ENCODE measurements around the gene TMEM184A. TPM values are rescaled to one million over a fixed set of nuclear protein-coding genes. Genes with fewer than 3 reads are reported as not detected.

Gene TMEM184A
- total and polyA plus RNA-seq, 9 donors, result 0.45 to 4.2 (median 0.57) TPM

DNA sequence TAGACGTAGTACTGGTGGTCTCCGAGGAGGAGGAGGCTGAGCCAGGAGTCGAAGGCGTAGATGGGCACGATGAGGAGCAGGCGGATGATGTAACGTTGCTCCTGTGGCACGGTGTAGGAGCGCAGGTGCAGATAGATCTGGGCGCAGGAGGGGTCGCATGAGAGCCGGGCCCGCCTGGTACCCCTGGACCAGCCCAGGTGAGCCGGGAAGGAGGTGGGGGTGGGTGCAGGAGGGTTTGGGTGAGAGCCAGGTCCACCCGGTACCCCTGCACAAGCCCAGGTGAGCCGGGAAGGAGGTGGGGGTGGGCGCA is 5.2 kb downstream of the TMEM184A start:
- DNase-seq, result no peak
- H3K27ac ChIP-seq (ENCODE audit: low read length), result no peak overlapping the region
- peaks cover 10% of the 10 kb centered on the region for H3K4me1 ChIP-seq (ENCODE audit: control insufficient read depth, insufficient read depth, low read length)
- 91% methylated on average over 14 of the region's 17 CpGs for WGBS (ENCODE audit: insufficient coverage)
- H3K36me3 ChIP-seq (ENCODE audit: control insufficient read depth, insufficient read depth, low read length), result no peaks in the 10 kb centered on the region
- no peak overlapping the region for H3K4me3 ChIP-seq (ENCODE audit: low read length)
- H3K9me3 ChIP-seq (replicated peaks; ENCODE audit: control insufficient read depth, low read depth, low read length), result no peaks in the 10 kb centered on the region
- H3K27me3 ChIP-seq (ENCODE audit: control insufficient read depth, insufficient read depth, low read length), result no peaks in the 10 kb centered on the region

DNA sequence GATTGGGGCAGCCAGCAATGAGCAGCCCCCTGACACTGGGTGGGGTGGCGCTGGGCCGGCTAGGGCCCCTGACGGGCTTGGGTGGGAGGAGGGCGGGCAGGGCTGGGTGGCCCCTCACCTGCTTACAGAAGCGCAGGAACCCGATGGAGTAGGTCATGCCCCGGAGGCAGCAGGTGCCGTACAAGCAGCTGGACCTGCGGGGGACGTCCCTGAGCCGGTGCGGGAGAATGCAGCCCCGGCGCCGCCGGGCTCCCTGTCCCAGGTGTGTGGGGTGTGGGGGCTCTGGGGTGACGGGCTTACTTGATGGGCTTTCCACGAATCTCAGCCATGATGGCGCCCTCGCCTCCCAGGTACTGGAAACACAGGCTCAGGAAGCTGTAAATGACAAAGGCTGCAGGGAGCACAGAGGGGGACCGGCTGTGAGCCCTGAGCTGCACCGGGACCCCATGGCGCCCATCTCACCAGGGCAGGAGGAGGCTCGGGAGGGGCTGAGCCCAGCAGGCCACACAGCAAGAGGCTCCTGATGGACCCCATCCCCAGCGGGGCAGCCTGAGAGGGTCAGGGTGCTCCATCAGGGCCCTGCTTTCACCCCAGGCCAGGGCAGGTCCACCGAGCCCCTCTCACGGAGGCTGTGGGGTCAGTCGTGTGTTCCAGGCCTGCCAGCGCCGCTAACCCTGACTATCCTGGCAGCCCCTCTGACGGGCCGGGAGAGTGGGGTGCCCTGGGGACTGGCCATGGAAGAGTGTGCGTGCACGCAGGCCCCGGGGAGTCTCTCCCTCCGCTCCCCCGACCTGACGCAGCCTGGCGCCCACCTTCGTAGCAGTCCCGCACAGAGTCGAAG is 5.8 kb downstream of the TMEM184A start:
- Histone ChIP-seq H3K9me3 (replicated peaks; ENCODE audit: control insufficient read depth, low read depth, low read length) (no peaks in the 10 kb centered on the region), H3K4me1 (ENCODE audit: control insufficient read depth, insufficient read depth, low read length) (peaks cover 5% of the 10 kb centered on the region), H3K27ac (ENCODE audit: low read length) (no peak overlapping the region), H3K27me3 (ENCODE audit: control insufficient read depth, insufficient read depth, low read length) (no peaks in the 10 kb centered on the region), H3K4me3 (ENCODE audit: low read length) (no peak overlapping the region), H3K36me3 (ENCODE audit: control insufficient read depth, insufficient read depth, low read length) (no peaks in the 10 kb centered on the region)
- no peak for DNase-seq
- 78% methylated on average over 41 of the region's 42 CpGs for WGBS (ENCODE audit: insufficient coverage)

DNA sequence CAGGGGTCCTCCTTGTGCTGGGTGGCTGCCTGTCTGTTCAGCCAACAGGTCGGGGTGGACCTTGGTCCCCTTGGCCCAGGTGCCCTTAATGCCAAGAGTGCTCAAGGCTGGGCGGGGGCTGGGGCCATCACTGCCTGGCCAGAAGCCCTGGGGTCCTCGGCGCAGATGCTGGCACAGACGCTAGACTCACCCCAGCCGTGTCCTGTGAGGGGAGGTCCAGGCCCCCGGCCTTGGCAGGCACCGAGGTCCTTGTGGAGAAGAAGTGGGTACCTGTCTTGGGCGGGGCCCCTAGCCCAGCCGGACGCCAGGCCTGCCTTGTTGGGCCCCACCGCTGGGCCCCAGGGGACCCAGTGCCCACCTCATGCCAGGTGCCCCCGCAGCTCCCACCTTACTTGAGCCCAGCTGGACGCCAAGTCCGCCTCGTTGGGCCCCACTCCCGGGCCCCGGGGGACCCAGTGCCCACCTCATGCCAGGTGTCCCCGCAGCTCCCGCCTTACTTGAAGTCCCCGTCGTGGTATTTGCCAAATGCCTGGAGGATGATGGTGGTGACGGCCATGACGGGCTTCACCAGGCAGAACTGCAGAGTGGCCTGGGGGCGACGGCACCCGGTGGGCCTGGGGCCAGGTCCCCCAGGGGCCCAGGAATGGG is 6.5 kb downstream of the TMEM184A start:
- 90% methylated on average over 23 of the region's 27 CpGs for WGBS (ENCODE audit: insufficient coverage)
- Histone ChIP-seq H3K27ac (ENCODE audit: low read length) (no peak overlapping the region), H3K4me1 (ENCODE audit: control insufficient read depth, insufficient read depth, low read length) (peaks cover 9% of the 10 kb centered on the region), H3K27me3 (ENCODE audit: control insufficient read depth, insufficient read depth, low read length) (no peaks in the 10 kb centered on the region), H3K4me3 (ENCODE audit: low read length) (no peak overlapping the region), H3K36me3 (ENCODE audit: control insufficient read depth, insufficient read depth, low read length) (no peaks in the 10 kb centered on the region), H3K9me3 (replicated peaks; ENCODE audit: control insufficient read depth, low read depth, low read length) (no peaks in the 10 kb centered on the region)
- DNase-seq, result no peak

DNA sequence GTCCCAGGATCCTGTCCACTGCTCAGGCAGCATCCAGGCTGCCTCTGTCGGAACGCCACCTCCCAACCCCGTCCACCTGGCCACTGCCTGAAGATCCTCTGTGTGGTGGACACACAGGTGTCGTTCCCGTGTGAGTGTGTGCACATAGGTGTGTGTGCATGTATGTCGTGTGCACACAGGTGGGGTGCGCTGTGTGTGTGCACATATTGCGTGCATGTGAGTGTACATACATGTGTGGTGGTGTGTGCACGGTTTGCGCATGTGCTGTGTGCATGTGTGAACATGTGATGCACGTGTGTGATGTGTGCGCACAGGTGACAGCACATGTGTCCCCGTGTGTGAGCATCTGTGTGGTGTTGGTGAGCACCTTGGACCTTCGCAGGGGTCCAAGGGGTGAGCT is 7.1 kb downstream of the TMEM184A start:
- no peaks in the 10 kb centered on the region for H3K27me3 ChIP-seq (ENCODE audit: control insufficient read depth, insufficient read depth, low read length)
- no peak for DNase-seq
- no peaks in the 10 kb centered on the region for H3K36me3 ChIP-seq (ENCODE audit: control insufficient read depth, insufficient read depth, low read length)
- WGBS (ENCODE audit: insufficient coverage), result 84% methylated on average over 14 of the region's 14 CpGs
- no peaks in the 10 kb centered on the region for H3K9me3 ChIP-seq (replicated peaks; ENCODE audit: control insufficient read depth, low read depth, low read length)
- no peak overlapping the region for H3K4me3 ChIP-seq (ENCODE audit: low read length)
- H3K4me1 ChIP-seq (ENCODE audit: control insufficient read depth, insufficient read depth, low read length), result peaks cover 14% of the 10 kb centered on the region
- H3K27ac ChIP-seq (ENCODE audit: low read length), result no peak overlapping the region

DNA sequence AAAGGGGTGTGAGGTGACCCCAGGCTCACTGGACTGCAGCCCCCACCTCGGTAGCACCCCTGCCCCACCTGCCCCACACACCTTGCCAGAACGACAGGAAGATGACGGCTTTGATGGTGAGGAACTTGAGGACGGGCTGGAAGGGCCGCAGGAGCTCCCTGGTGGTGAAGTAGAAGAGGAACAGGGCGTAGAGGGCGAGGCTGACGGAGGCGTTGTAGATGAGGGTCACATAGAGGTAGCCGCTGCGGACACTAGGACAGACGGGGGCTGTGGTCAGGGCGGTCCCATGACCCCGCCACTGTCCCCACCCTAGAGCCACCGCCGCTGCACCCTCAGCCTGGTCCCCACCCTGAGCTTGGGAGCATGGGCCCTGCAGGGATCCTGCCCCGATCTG is 7.6 kb downstream of the TMEM184A start:
- DNase-seq, result no peak

DNA sequence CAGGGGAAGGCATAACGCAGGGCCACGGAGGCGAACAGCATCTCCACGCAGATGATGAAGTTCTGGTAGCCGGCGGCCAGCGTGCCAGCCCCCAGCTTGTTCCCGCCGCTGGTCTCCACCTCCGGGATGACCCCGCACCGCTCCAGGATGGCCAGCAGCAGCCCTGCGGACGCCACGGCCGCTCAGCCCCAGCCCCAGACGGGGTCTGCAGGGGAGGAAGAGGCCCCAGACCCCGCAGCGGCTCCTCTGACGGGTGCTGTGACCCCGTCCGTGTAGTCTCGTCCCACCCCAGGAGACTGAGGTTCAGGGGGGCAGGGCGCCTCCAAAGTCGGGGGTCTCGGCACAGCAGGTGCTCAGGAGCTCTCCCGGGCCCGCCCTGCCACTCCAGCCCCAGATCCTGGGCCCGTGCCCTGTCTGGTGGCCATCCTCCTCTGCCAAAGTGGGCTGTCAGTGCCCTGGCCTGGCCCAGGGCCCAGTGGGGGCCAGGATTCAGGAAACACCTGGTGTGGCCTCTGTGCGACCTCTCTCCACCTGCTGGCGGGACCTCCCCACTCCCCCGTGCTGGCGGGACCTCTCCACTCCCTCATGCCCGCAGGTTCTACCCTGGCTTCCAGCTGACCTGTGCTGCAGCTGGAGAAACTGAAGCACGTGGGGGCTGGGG is 8.1 kb downstream of the TMEM184A start:
- Histone ChIP-seq H3K4me1 (ENCODE audit: control insufficient read depth, insufficient read depth, low read length) (peaks cover 22% of the 10 kb centered on the region), H3K4me3 (ENCODE audit: low read length) (no peak overlapping the region), H3K36me3 (ENCODE audit: control insufficient read depth, insufficient read depth, low read length) (peaks cover under 1% of the 10 kb centered on the region), H3K27ac (ENCODE audit: low read length) (no peak overlapping the region), H3K9me3 (replicated peaks; ENCODE audit: control insufficient read depth, low read depth, low read length) (no peaks in the 10 kb centered on the region), H3K27me3 (ENCODE audit: control insufficient read depth, insufficient read depth, low read length) (no peaks in the 10 kb centered on the region)
- no peak for DNase-seq
- WGBS (ENCODE audit: insufficient coverage), result 78% methylated on average over 29 of the region's 35 CpGs

More for the DNA sequence above, 7.6 kb downstream of the TMEM184A start:
- Histone ChIP-seq H3K4me3 (ENCODE audit: low read length) (no peak overlapping the region), H3K36me3 (ENCODE audit: control insufficient read depth, insufficient read depth, low read length) (no peaks in the 10 kb centered on the region), H3K4me1 (ENCODE audit: control insufficient read depth, insufficient read depth, low read length) (peaks cover 18% of the 10 kb centered on the region), H3K9me3 (replicated peaks; ENCODE audit: control insufficient read depth, low read depth, low read length) (no peaks in the 10 kb centered on the region), H3K27me3 (ENCODE audit: control insufficient read depth, insufficient read depth, low read length) (no peaks in the 10 kb centered on the region), H3K27ac (ENCODE audit: low read length) (no peak overlapping the region)
- WGBS (ENCODE audit: insufficient coverage), result 72% methylated on average over 12 of the region's 17 CpGs

DNA sequence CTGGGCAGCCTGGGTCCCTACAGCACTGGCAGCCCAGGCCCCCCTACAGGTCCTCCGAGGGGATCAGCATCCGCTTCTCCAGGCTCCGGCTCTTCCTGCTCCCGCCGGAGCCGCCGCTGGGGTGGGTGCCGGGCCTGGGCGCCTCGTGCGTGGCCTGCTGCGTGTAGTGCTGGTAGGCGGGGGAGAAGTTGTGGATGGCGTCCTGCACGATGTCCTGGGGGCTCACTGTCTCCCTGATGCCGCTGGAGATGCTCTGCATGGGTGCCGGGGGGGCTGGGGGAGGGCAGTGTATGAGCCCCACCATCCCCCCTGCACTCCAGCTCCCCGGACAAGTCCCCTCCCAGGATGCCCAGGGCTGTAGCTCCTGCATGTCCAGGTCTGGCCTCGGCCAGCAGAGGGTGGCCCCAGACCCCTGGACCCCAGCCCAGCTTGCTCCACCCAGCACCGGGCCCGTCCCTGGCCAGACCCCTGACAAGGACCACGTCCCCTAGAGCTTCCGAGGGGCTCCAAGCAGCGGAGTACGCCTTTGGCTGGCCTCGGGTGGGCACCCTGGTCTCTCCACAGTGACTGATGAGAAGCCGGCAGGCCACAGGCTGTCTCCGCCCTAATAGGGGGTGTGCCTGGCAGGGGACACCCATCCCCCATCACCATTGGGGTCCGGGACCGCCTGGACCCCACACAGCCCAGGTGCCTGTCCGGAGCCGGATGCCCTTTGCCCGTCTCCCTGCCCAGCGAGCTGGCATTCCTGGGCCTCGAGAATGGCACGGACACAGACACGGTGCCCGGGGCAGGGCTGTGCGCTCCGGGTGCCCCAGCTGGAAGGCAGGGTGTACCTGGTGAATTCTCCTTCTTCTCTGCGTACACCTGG is 8.9 kb downstream of the TMEM184A start:
- peaks cover 5% of the 10 kb centered on the region for H3K36me3 ChIP-seq (ENCODE audit: control insufficient read depth, insufficient read depth, low read length)
- no peak for DNase-seq
- peaks cover 22% of the 10 kb centered on the region for H3K4me1 ChIP-seq (ENCODE audit: control insufficient read depth, insufficient read depth, low read length)
- no peaks in the 10 kb centered on the region for H3K27me3 ChIP-seq (ENCODE audit: control insufficient read depth, insufficient read depth, low read length)
- no peak overlapping the region for H3K4me3 ChIP-seq (ENCODE audit: low read length)
- WGBS (ENCODE audit: insufficient coverage), result 83% methylated on average over 27 of the region's 41 CpGs
- H3K27ac ChIP-seq (ENCODE audit: low read length), result no peak overlapping the region
- no peaks in the 10 kb centered on the region for H3K9me3 ChIP-seq (replicated peaks; ENCODE audit: control insufficient read depth, low read depth, low read length)

DNA sequence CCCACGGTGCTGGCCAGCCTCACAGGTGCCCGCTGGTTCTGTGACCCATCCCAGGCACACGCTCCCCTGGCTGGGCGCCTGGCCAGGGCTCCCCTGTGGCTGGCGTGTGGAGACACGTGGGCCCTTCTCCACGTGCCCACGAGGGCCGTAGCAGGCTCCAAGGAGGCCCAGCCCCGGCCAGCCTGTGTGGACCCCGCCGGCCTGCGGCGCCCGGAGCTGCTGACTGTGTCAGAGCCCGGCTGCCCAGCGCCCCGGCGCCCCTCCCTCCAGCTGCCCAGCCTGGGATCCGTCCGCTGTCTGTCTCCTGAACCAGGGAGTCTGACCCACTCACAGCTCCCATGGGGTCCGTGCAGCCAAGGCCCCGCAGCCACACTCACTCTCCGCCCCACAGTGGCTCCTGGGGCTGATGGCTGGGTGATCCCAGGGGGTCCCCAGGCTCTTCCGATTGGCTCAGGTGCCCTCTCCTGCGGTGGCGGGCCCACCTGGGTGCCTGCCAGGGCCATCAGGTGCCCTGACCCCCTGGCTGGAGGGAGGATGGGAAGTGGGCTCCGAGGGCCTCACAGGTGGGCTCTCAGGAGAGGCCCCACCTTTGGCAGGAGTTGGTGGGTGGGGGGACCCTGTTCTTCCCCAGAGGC is 9.6 kb downstream of the TMEM184A start:
- WGBS (ENCODE audit: insufficient coverage), result 81% methylated on average over 24 of the region's 28 CpGs
- Histone ChIP-seq H3K27ac (ENCODE audit: low read length) (no peak overlapping the region), H3K9me3 (replicated peaks; ENCODE audit: control insufficient read depth, low read depth, low read length) (no peaks in the 10 kb centered on the region), H3K4me1 (ENCODE audit: control insufficient read depth, insufficient read depth, low read length) (peaks cover 22% of the 10 kb centered on the region), H3K27me3 (ENCODE audit: control insufficient read depth, insufficient read depth, low read length) (no peaks in the 10 kb centered on the region), H3K4me3 (ENCODE audit: low read length) (no peak overlapping the region), H3K36me3 (ENCODE audit: control insufficient read depth, insufficient read depth, low read length) (peaks cover 11% of the 10 kb centered on the region)
- DNase-seq, result no peak

DNA sequence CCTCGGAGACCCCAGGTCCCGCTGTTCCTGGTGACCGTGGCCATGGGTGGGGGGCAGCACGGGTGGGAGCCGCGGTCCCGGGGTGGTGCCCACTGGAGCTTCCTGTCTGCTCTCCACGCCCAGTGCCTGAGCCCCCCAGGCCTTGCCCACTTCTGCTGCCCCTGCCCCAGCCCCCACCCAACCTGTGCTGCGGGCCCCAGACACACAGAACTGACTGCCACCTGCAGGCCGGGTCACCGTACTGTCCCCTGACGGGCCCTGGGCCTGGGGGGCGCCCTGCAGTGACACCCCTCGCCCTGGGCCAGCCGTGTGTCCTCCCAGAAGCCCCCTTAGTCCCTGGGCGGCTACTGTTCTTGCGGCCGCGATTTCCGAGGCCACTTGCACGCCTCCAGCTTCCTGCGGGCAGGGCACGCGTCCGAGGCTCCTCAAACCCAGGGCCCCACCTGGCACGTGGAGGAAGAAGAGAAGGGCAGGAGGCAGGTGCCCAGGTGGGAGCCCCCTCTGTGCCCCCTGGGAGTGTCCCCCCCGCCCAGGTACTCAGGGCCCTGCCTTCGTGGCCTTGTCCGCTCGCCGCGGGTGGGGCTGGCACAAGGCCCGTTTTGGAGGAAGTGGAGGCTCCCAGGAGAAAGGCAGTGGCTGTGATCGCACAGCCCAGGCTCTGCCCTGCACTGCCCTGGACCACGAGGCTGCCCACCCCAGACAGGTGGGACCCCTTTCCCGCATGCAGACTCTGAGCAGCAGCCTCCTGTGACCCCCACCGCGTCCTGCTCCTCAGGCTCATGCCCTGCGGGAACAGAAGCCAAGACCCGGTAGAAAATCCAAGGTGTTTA is 10.4 kb downstream of the TMEM184A start:
- WGBS (ENCODE audit: insufficient coverage), result 78% methylated on average over 36 of the region's 40 CpGs
- Histone ChIP-seq H3K9me3 (replicated peaks; ENCODE audit: control insufficient read depth, low read depth, low read length) (no peaks in the 10 kb centered on the region), H3K27ac (ENCODE audit: low read length) (no peak overlapping the region), H3K4me3 (ENCODE audit: low read length) (no peak overlapping the region), H3K27me3 (ENCODE audit: control insufficient read depth, insufficient read depth, low read length) (no peaks in the 10 kb centered on the region), H3K4me1 (ENCODE audit: control insufficient read depth, insufficient read depth, low read length) (peaks cover 22% of the 10 kb centered on the region), H3K36me3 (ENCODE audit: control insufficient read depth, insufficient read depth, low read length) (peaks cover 17% of the 10 kb centered on the region)
- DNase-seq, result no peak
